Natural killer cell (primary cell): Measurements from ENCODE around the gene KSR2. TPM values are rescaled to one million over a fixed set of nuclear protein-coding genes. Genes with fewer than 3 reads are reported as not detected.

Source experiments
- ATAC-seq, 3 donors: fragments of 150-1000 bp in 2 of 3; fragments of 200-7000 bp in 1 of 3; cut with Tn5 transposase; 1 replicate in 1 of 3; 2 replicates in 2 of 3; pipeline ENCODE4 v1.10.0; 2021; ENCODE audit warnings: mild to moderate bottlenecking in 2 of 3, moderate library complexity in 2 of 3
- DNase-seq, 2 donors: peaks; one replicate each; pipeline versions ENCODE4 v3.0.0 to v3.0.0-alpha.2; 2013 to 2021; ENCODE audit warnings: mixed read lengths in 1 of 2
- H3K27ac ChIP-seq: one replicate; pipeline ENCODE4 v1.5.1; 2013; ENCODE audit warnings: mild to moderate bottlenecking, low read length
- H3K27me3 ChIP-seq: one replicate; pipeline ENCODE4 v1.6.1; 2013; ENCODE audit warnings: low read length; ENCODE audit not compliant: control insufficient read depth, insufficient read depth
- H3K36me3 ChIP-seq: one replicate; pipeline ENCODE4 v1.6.1; 2013; ENCODE audit warnings: low read length; ENCODE audit not compliant: control insufficient read depth, insufficient read depth
- H3K4me1 ChIP-seq: one replicate; pipeline ENCODE4 v1.6.1; 2013; ENCODE audit warnings: low read length; ENCODE audit not compliant: control insufficient read depth, insufficient read depth
- H3K4me3 ChIP-seq: one replicate; pipeline ENCODE4 v1.5.1; 2013; ENCODE audit warnings: low read length
- H3K9me3 ChIP-seq: one replicate; pipeline ENCODE4 v1.6.1; 2013; ENCODE audit warnings: low read length; ENCODE audit not compliant: control insufficient read depth, insufficient read depth
- H3K27ac Mint-ChIP-seq, 2 donors: one replicate each; pipeline ENCODE4 v1.8.0; 2022; ENCODE audit warnings: mild to moderate bottlenecking in 2 of 2, mixed read lengths in 2 of 2, moderate library complexity in 1 of 2
- H3K27me3 Mint-ChIP-seq, 2 donors: one replicate each; pipeline ENCODE4 v1.8.0; 2022; ENCODE audit warnings: low read depth in 2 of 2, mixed read lengths in 2 of 2
- H3K36me3 Mint-ChIP-seq: one replicate; pipeline ENCODE4 v1.8.0; 2022; ENCODE audit warnings: mixed read lengths
- H3K4me1 Mint-ChIP-seq, 2 donors: one replicate each; pipeline ENCODE4 v1.8.0; 2022; ENCODE audit warnings: mixed read lengths in 2 of 2
- H3K4me3 Mint-ChIP-seq: one replicate; pipeline ENCODE4 v1.8.0; 2022; ENCODE audit warnings: mild to moderate bottlenecking, moderate library complexity, mixed read lengths
- H3K9me3 Mint-ChIP-seq, 2 donors: one replicate each; pipeline ENCODE4 v1.8.0; 2022; ENCODE audit warnings: mixed read lengths in 2 of 2
- WGBS: methylation state at CpG from one replicate; pipeline ENCODE4 v1.1.7; 2013; ENCODE audit warnings: missing lambda C conversion rate; ENCODE audit not compliant: insufficient coverage; 5-methylcytosine and 5-hydroxymethylcytosine counted together
- intact Hi-C: fragments of 100-400 bp; cut with micrococcal nuclease; formaldehyde crosslinking; loops from one replicate; pipeline ENCODE4 v1.14.2; 2022
- total RNA-seq, 4 donors: library from RNA; stranded (reverse); fragments of 120-200 nt in 1 of 4; gene quantifications; one replicate each; pipeline versions ENCODE4 v1.2.3 to v1.2.4, GENCODE V29; 2013 to 2022
- TF ChIP-seq, protein P1 (sequence below): fragments of 200-600 bp; IDR thresholded peaks from one replicate; pipeline ENCODE4 v1.8.0; 2022; ENCODE audit warnings: antibody characterized with exemption

Gene KSR2
- total RNA-seq, 3 donors from 2014 or later (not counting 1 experiment from before 2014, with no cell fraction given): not detected

DNA sequence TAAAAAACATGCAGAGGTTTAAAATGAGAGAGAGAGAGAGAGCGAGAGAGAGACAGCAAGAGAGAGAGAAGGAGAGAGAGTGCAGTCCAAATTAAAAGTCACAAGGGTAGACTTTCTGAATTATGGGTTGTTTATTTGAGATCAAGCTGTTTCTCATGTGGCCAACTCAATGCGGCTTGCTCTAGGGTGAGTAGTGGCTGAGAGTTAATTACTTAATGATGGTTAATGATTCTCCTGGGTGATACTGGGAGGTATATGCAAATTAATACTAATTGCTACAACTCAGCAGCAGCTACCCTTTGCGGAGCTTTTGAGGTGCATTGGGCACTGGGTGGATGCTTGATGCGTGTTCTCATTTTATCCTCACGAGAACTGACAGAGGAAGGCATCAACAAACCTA lies 485.3 kb downstream of the KSR2 start:
- DNase-seq: no peak
- TF ChIP-seq, protein P1, sequence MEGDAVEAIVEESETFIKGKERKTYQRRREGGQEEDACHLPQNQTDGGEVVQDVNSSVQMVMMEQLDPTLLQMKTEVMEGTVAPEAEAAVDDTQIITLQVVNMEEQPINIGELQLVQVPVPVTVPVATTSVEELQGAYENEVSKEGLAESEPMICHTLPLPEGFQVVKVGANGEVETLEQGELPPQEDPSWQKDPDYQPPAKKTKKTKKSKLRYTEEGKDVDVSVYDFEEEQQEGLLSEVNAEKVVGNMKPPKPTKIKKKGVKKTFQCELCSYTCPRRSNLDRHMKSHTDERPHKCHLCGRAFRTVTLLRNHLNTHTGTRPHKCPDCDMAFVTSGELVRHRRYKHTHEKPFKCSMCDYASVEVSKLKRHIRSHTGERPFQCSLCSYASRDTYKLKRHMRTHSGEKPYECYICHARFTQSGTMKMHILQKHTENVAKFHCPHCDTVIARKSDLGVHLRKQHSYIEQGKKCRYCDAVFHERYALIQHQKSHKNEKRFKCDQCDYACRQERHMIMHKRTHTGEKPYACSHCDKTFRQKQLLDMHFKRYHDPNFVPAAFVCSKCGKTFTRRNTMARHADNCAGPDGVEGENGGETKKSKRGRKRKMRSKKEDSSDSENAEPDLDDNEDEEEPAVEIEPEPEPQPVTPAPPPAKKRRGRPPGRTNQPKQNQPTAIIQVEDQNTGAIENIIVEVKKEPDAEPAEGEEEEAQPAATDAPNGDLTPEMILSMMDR: no peak
- Histone ChIP-seq H3K9me3 (no peaks in the 10 kb centered on the region), H3K36me3 (no peaks in the 10 kb centered on the region), H3K4me3 (no peak overlapping the region), H3K27ac (no peak overlapping the region), H3K27me3 (no peaks in the 10 kb centered on the region), H3K4me1 (no peaks in the 10 kb centered on the region)
- intact Hi-C loops: no loop called here
- Mint-ChIP-seq H3K4me1 (no peaks in the 10 kb centered on the region), H3K27ac (no peak overlapping the region), H3K27me3 (peaks cover 0 to 11% of the 10 kb centered on the region in 2 donors), H3K9me3 (no peaks in the 10 kb centered on the region), H3K4me3 (no peak overlapping the region), H3K36me3 (no peaks in the 10 kb centered on the region)
- no peak for ATAC-seq
- 80% methylated on average over 5 of the region's 5 CpGs for WGBS

DNA sequence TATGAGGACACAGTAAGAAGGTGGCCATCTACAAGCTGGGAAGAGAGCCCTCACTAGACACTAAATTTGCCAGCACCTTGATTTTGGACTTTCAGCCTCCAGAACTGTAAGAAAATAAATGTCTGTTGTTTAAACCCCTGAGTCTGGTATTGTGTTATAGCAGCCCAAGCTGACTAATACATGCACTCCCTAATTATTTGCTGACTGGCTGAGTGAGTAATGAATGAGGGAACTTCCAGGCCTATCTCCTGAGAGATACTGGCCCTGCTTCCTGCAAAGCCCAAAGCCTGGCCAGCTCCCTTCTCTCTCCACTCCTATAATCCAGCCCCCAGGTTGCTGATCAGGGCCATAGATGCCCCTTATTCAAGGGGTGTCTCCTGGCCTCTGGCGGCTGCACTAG lies 487.3 kb downstream of the KSR2 start:
- Histone ChIP-seq H3K4me1 (no peaks in the 10 kb centered on the region), H3K4me3 (no peak overlapping the region), H3K36me3 (no peaks in the 10 kb centered on the region), H3K27me3 (no peaks in the 10 kb centered on the region), H3K9me3 (no peaks in the 10 kb centered on the region), H3K27ac (no peak overlapping the region)
- peaks cover 0 to 20% of the 10 kb centered on the region in 2 donors for H3K27me3 Mint-ChIP-seq
- no peaks in the 10 kb centered on the region for H3K36me3 Mint-ChIP-seq
- TF ChIP-seq, protein P1: no peak
- ATAC-seq (no peak), DNase-seq (no peak)
- no peak overlapping the region for H3K4me3 Mint-ChIP-seq
- no peaks in the 10 kb centered on the region for H3K9me3 Mint-ChIP-seq
- intact Hi-C loops: no loop called here
- H3K4me1 Mint-ChIP-seq: no peaks in the 10 kb centered on the region
- WGBS: 79% methylated on average over 1 of the region's 1 CpG
- H3K27ac Mint-ChIP-seq: no peak overlapping the region

DNA sequence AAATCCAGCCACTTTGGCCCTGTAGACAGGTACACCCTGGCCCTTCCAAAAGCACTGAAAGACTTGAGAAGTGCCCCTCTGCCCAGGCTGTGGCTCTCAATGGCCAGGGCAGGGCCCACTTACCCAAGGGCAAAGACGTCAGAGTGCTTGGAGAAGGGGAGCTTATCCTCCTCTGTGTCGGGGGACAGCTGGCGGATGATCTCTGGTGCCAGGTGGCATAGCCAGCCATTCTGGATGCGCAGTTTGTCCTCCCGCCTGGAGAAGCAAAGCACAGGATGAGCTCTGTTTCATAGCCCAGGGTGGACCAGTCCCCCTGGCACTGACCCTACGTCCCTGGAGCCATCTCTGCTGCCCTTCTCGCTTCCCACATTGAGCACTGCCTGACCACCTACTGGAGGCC lies 492.4 kb downstream of the KSR2 start:
- Histone ChIP-seq H3K27ac (no peak overlapping the region), H3K4me3 (no peak overlapping the region), H3K27me3 (no peaks in the 10 kb centered on the region), H3K4me1 (no peaks in the 10 kb centered on the region), H3K36me3 (no peaks in the 10 kb centered on the region), H3K9me3 (no peaks in the 10 kb centered on the region)
- Mint-ChIP-seq H3K9me3 (no peaks in the 10 kb centered on the region), H3K4me3 (no peak overlapping the region), H3K4me1 (no peaks in the 10 kb centered on the region), H3K27me3 (peaks cover 8 to 10% of the 10 kb centered on the region in 2 donors), H3K36me3 (no peaks in the 10 kb centered on the region), H3K27ac (no peak overlapping the region)
- DNase-seq: no peak
- WGBS: 88% methylated on average over 7 of the region's 7 CpGs
- TF ChIP-seq, protein P1: no peak
- ATAC-seq: no peak
- intact Hi-C loops: no loop called here

DNA sequence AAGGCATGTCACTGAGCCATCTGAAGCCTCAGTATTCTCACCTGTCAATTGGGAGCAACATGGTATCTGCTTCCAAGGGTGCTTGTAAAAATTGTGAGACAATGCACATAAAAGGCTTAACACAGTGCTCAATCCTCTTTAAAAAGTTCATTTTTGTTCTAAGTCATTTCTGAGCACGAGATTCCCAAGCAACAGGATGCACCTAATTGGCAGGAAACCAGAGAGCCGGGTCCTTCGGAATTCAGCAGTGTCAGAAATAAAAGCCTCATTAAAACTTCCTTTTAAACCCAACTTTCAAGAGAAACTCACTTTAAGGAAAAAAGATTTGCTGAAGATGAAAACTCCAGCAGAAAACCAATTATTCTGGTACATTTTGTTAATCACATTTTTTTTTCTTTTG lies 494.9 kb downstream of the KSR2 start:
- no peak for DNase-seq
- no peaks in the 10 kb centered on the region for H3K36me3 ChIP-seq
- Mint-ChIP-seq H3K9me3 (no peaks in the 10 kb centered on the region), H3K27ac (no peak overlapping the region), H3K27me3 (peaks cover 8 to 10% of the 10 kb centered on the region in 2 donors), H3K4me1 (no peaks in the 10 kb centered on the region), H3K4me3 (no peak overlapping the region), H3K36me3 (no peaks in the 10 kb centered on the region)
- no peaks in the 10 kb centered on the region for H3K9me3 ChIP-seq
- H3K4me1 ChIP-seq: no peaks in the 10 kb centered on the region
- no peak for ATAC-seq
- WGBS: 4% methylated on average over 3 of the region's 3 CpGs
- no peak overlapping the region for H3K27ac ChIP-seq
- intact Hi-C loops: no loop called here
- TF ChIP-seq, protein P1: no peak
- no peak overlapping the region for H3K4me3 ChIP-seq
- no peaks in the 10 kb centered on the region for H3K27me3 ChIP-seq
